NCI-H1930 (cell line): ENCODE measurements around the gene MRPL36.
"Not testable (repeated sequence)": the region's sequence is repeated elsewhere in the genome, so short reads cannot be mapped to it uniquely, and the experiment has no call there.

ENCODE experiments used
- DNase-seq, 2 experiments: peaks; one replicate each; lab custom pipeline; 2025; lab: John Stamatoyannopoulos, UW

Gene MRPL36

GRCh38 chr5:1799602-1800471, at the start of gene MRPL36:
Gene MRPL36, minus strand, starts transcription at chr5:1799837. Its CDS starts 902 bp downstream, at chr5:1798935.
- DNase-seq, result peak; percentile 95 to 99

- DNase-seq, result no peak
Observed at GRCh38 chr5:1847611-1848010, 48.0 kb upstream of the MRPL36 start.

GRCh38 chr5:1847056-1847455, 47.4 kb upstream of the MRPL36 start:
- DNase-seq, result no peak

GRCh38 chr5:1846583-1846982, 46.9 kb upstream of the MRPL36 start:
- DNase-seq, result no peak

GRCh38 chr5:1845696-1846095, 46.1 kb upstream of the MRPL36 start:
- no peak for DNase-seq

GRCh38 chr5:1844708-1845436, 45.2 kb upstream of the MRPL36 start:
- DNase-seq, result no peak

GRCh38 chr5:1843761-1844160, 44.1 kb upstream of the MRPL36 start:
- DNase-seq, result not testable (repeated sequence)

- no peak for DNase-seq
Observed at GRCh38 chr5:1842004-1842819, 42.6 kb upstream of the MRPL36 start.

GRCh38 chr5:1840741-1841521, 41.3 kb upstream of the MRPL36 start:
- no peak for DNase-seq

- DNase-seq, result no peak
Observed at GRCh38 chr5:1840071-1840547, 40.5 kb upstream of the MRPL36 start.

GRCh38 chr5:1838013-1838412, 38.4 kb upstream of the MRPL36 start:
- DNase-seq, result no peak

GRCh38 chr5:1836891-1837880, 37.5 kb upstream of the MRPL36 start:
- DNase-seq, result no peak

- no peak for DNase-seq
Observed at GRCh38 chr5:1836176-1836890, 36.7 kb upstream of the MRPL36 start.

- no peak for DNase-seq
Observed at GRCh38 chr5:1835431-1835830, 35.8 kb upstream of the MRPL36 start.

- DNase-seq, result no peak
Observed at GRCh38 chr5:1834721-1835429, 35.2 kb upstream of the MRPL36 start.

GRCh38 chr5:1834022-1834551, 34.5 kb upstream of the MRPL36 start:
- DNase-seq, result no peak

- no peak for DNase-seq
Observed at GRCh38 chr5:1833264-1834021, 33.8 kb upstream of the MRPL36 start.
